ENCODE results near the gene GAPT.

- TF ChIP-seq CTCF (IDR thresholded peaks at IDR 0.05): no peak
- TF ChIP-seq POLR2A (IDR thresholded peaks at IDR 0.05): peak; percentile 56
Measured at GRCh38 chr5:58462154-58462553, 29.1 kb upstream of the GAPT start.
